Panc1 (cell line): ENCODE data around the gene JCHAIN. TPM values are rescaled to one million over a fixed set of nuclear protein-coding genes. Genes with fewer than 3 reads are reported as not detected.

ENCODE experiments used
- ATAC-seq: fragments of 200-7000 bp; cut with Tn5 transposase; 2 replicates; pipeline ENCODE4 v1.9.1; 2020; ENCODE audit warnings: mild to moderate bottlenecking, moderate library complexity
- BruUV-seq: library from RNA; stranded (reverse); fragments of 400-500 nt; replicated peaks from 2 replicates; lab custom pipeline; 2021; lab: Mats Ljungman, UMichigan
- CTCF ChIA-PET: fragments of 300-600 bp; sonication (Branson Sonifier 250); formaldehyde crosslinking; loops from one replicate; lab custom pipeline; 2022; ENCODE audit warnings: antibody characterized with exemption; lab: Charles Lee
- POLR2A ChIA-PET: fragments of 300-600 bp; sonication (Branson Sonifier 250); formaldehyde crosslinking; loops from one replicate; lab custom pipeline; 2022; ENCODE audit warnings: antibody characterized with exemption; lab: Charles Lee
- DNase-seq: peaks from one replicate; pipeline ENCODE4 v3.0.0-alpha.2; 2010; ENCODE audit warnings: low read depth, low spot score
- H3K27ac ChIP-seq: 2 replicates; pipeline ENCODE4 v1.5.1; 2011; ENCODE audit warnings: mild to moderate bottlenecking, low read length, inconsistent platforms
- H3K27me3 ChIP-seq: fragments of 200-500 bp; sonication (Bioruptor generic); 2 replicates; pipeline ENCODE4 v1.6.0; 2014; ENCODE audit warnings: low read length, inconsistent platforms; ENCODE audit not compliant: control insufficient read depth, insufficient read depth
- H3K36me3 ChIP-seq: fragments of 200-500 bp; sonication (Bioruptor generic); 2 replicates; pipeline ENCODE4 v1.5.1; 2014; ENCODE audit warnings: inconsistent platforms, mild to moderate bottlenecking, low read length, moderate library complexity; ENCODE audit not compliant: control insufficient read depth, insufficient read depth
- H3K4me1 ChIP-seq: 2 replicates; pipeline ENCODE4 v1.5.1; 2011; ENCODE audit warnings: inconsistent platforms, mild to moderate bottlenecking, low read length, moderate library complexity; ENCODE audit not compliant: control insufficient read depth, insufficient read depth
- H3K4me3 ChIP-seq, 2 experiments: 2 replicates each; pipeline ENCODE4 v1.5.1; 2011 to 2012; ENCODE audit warnings: low read depth in 2 of 2, low read length in 2 of 2, mild to moderate bottlenecking in 2 of 2, inconsistent platforms in 1 of 2, moderate library complexity in 1 of 2
- H3K9me3 ChIP-seq: fragments of 200-500 bp; sonication (Bioruptor generic); 2 replicates; pipeline ENCODE4 v1.5.1; 2014; ENCODE audit warnings: low read depth, mild to moderate bottlenecking, inconsistent platforms, low read length, moderate library complexity; ENCODE audit not compliant: control insufficient read depth, insufficient read depth
- POLR2AphosphoS5 ChIP-seq: IDR thresholded peaks from 2 replicates; pipeline ENCODE4 v1.6.1; 2012; ENCODE audit warnings: mild to moderate bottlenecking, low read depth, low read length, moderate library complexity
- REST ChIP-seq, 2 experiments: IDR thresholded peaks; 2 replicates each; pipeline ENCODE4 v1.6.1; 2011 to 2012; ENCODE audit warnings: low read depth in 2 of 2, control low read depth in 1 of 2, low read length in 1 of 2, mild to moderate bottlenecking in 1 of 2, moderate library complexity in 1 of 2; ENCODE audit not compliant: insufficient read depth in 1 of 2
- SIN3A ChIP-seq: IDR thresholded peaks from 2 replicates; pipeline ENCODE4 v1.6.1; 2012; ENCODE audit warnings: low read depth, mild to moderate bottlenecking, low read length, moderate library complexity, borderline replicate concordance; ENCODE audit not compliant: insufficient read depth
- TCF7L2 ChIP-seq: IDR thresholded peaks from 2 replicates; pipeline ENCODE4 v1.6.1; 2011; ENCODE audit warnings: mild to moderate bottlenecking, low read depth, low read length, inconsistent platforms
- in situ Hi-C: cut with HindIII; loops from 2 replicates; pipeline ENCODE4 v1.10.0; 2016; ENCODE audit warnings: low sequenced_read_pairs, low pct_unique_long_range_greater_than_20kb
- intact Hi-C: fragments of 100-400 bp; cut with micrococcal nuclease; formaldehyde crosslinking; loops from one replicate; pipeline ENCODE4 v1.10.0; 2022; ENCODE audit not compliant: unreplicated experiment
- total RNA-seq: library from RNA; stranded (reverse); gene quantifications from one replicate; pipeline ENCODE4 v1.2.1, GENCODE V29; 2021; ENCODE audit not compliant: unreplicated experiment
- TF ChIP-seq, protein P1 (sequence below): fragments of 450-650 bp; IDR thresholded peaks from 2 replicates; pipeline ENCODE4 v1.5.1; 2017; ENCODE audit warnings: mild to moderate bottlenecking

JCHAIN gene
- total RNA-seq, 1 experiment from 2014 or later, result 0.36 TPM

DNA sequence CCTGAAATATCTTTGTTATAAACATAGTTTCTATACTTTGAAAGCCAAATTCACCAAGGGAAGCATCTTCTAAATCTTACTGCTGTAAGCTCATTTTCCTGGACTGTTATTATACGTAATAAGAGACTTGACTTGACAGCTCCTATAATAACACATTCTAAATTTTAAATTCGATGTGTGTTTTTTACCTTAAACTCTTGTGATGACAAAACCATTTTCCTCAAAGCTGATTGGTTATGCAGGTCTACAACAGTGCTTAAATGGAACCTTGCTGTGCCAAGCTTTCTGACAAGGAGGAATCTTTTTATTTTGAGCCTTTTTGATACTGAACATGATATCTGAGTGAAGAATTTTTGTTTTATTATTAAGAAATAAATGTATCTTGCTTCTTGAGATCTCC, 37.9 kb downstream of the JCHAIN start, which contains the start of gene ENAM:
Gene ENAM, plus strand, starts transcription at position 301 of the 400 bp plus-strand sequence. CDS start 757 bp downstream, outside the sequence.
- TF ChIP-seq REST (IDR thresholded peaks at IDR 0.05; ENCODE audit: insufficient read depth in 1 of 2, low read depth in 2 of 2, low read length in 1 of 2), result no peak
- TF ChIP-seq POLR2AphosphoS5, result no peak
- TF ChIP-seq SIN3A, result no peak
- TF ChIP-seq, protein P1, sequence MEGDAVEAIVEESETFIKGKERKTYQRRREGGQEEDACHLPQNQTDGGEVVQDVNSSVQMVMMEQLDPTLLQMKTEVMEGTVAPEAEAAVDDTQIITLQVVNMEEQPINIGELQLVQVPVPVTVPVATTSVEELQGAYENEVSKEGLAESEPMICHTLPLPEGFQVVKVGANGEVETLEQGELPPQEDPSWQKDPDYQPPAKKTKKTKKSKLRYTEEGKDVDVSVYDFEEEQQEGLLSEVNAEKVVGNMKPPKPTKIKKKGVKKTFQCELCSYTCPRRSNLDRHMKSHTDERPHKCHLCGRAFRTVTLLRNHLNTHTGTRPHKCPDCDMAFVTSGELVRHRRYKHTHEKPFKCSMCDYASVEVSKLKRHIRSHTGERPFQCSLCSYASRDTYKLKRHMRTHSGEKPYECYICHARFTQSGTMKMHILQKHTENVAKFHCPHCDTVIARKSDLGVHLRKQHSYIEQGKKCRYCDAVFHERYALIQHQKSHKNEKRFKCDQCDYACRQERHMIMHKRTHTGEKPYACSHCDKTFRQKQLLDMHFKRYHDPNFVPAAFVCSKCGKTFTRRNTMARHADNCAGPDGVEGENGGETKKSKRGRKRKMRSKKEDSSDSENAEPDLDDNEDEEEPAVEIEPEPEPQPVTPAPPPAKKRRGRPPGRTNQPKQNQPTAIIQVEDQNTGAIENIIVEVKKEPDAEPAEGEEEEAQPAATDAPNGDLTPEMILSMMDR, result no peak
- no peak for TF ChIP-seq TCF7L2
- no TSS peak for BruUV-seq
- in situ Hi-C loops, result no loop called here
- DNase-seq (no peak), ATAC-seq (no peak)
- intact Hi-C loops, result no loop called here
- Histone ChIP-seq H3K27me3 (no peaks in the 10 kb centered on the region), H3K36me3 (no peaks in the 10 kb centered on the region), H3K4me1 (no peaks in the 10 kb centered on the region), H3K4me3 (no peak within 1 kb of the TSS), H3K27ac (no peak within 1 kb of the TSS), H3K9me3 (no peaks in the 10 kb centered on the region)
- CTCF ChIA-PET, result no interaction called here
- POLR2A ChIA-PET, result no interaction called here

DNA sequence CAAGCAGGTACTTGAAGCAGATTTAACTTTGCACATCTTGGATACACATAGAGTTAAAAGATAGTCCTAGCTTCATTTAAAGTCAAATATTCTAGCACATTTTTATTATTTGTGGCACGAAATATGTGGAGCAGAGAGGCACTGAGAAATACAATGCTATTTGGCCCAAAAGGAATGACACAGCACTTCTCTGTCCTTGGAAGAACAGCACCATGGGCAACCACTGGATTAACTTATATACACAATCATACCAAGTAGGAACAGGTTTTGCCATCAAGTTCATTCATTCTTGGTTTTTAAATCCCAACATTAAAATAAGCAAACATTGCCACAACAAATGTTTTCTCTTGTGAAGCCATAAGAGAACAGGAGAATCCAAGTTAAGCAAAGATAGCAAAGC, 38.7 kb downstream of the JCHAIN start:
- Histone ChIP-seq H3K9me3 (no peaks in the 10 kb centered on the region), H3K27ac (no peak overlapping the region), H3K4me1 (no peaks in the 10 kb centered on the region), H3K4me3 (no peak overlapping the region), H3K36me3 (no peaks in the 10 kb centered on the region), H3K27me3 (no peaks in the 10 kb centered on the region)
- in situ Hi-C loops (no loop called here), intact Hi-C loops (no loop called here)
- DNase-seq (no peak), ATAC-seq (no peak)
- ChIA-PET POLR2A (no interaction called here), CTCF (no interaction called here)
- TF ChIP-seq POLR2AphosphoS5 (no peak), SIN3A (no peak), REST (IDR thresholded peaks at IDR 0.05; ENCODE audit: insufficient read depth in 1 of 2, low read depth in 2 of 2, low read length in 1 of 2) (no peak), TCF7L2 (no peak)
- TF ChIP-seq, protein P1, result no peak
- no TSS peak for BruUV-seq
